Measurements from ENCODE around the gene SPTBN4.

- TF ChIP-seq CTCF (IDR thresholded peaks at IDR 0.05) (no peak), POLR2A (IDR thresholded peaks at IDR 0.05) (no peak)
Observed at GRCh38 chr19:40596608-40597328, 130.0 kb downstream of the SPTBN4 start.

All from ovary (tissue), 3 donors.